ENCODE measurements around the gene TMEM35B. TPM values are rescaled to one million over a fixed set of nuclear protein-coding genes. Genes with fewer than 3 reads are reported as not detected.

Gene TMEM35B
- 10 to 100 TPM; 24.8 to 26.7 TPM for total RNA-seq

DNA sequence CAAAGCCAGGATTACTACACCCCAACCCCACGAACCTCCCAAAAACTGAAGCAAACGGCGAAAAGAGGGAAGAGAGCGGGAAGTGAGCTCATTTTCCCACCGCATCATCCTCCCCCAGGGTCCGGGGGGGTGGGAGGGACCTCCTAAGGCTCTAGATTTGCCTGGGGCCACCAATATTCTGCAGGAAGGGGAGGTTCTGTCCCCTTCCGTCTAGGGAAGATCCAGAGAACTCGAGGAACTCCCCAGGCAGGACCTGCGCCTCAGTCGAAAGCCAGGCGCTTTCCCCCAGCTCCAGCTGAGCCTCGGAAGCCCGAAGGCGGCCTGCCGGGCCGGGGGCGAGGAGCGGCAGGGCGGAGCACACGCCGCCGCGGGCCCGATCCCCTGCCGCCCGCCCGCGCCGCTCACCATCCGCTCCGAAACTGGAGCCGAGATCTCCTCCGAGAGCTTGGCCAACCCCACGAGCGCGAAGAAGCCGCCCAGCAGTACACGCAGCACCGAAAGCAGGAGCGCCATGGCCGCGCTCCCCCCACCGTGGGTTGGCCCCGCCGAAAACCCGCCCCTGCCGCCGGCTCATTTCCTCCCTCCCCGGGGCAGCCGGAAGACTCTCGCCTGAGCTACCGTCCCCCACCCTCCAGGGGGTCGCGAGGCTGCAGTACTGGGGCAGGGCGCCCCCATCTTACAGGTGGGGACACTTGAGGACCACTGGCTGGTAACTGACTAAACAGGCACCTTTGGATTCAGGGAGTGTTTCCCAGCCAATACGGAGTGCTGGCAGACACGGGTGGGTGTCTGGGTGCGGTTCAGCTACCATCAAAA is at the start of gene TMEM35B:
TMEM35B (minus strand) TSS at position 555 of the 816 bp plus-strand sequence; CDS start at position 513, 42 bp downstream.
- Mint-ChIP-seq H3K36me3 (ENCODE audit: low read depth) (peaks cover 30% of the 10 kb centered on the region), H3K4me1 (ENCODE audit: low read depth) (peaks cover 31% of the 10 kb centered on the region), H3K27me3 (ENCODE audit: low read depth) (no peaks in the 10 kb centered on the region), H3K27ac (peak within 1 kb of the TSS; percentile 96), H3K4me3 (peak within 1 kb of the TSS; percentile 98), H3K9me3 (ENCODE audit: insufficient read depth) (no peaks in the 10 kb centered on the region)
- ChIA-PET CTCF (interaction anchor here (0.7 to 3.4 kb wide), 7 partner anchors 45 to 132 kb away, joined by 3 to 14 read pairs (median 3); partner anchors contain the start of gene DLGAP3), POLR2A (interaction anchor here (0.5 to 3.2 kb wide), 11 partner anchors 12 to 946 kb away, joined by 3 to 23 read pairs (median 3); partner anchors contain the start of genes AGO3, SMIM12, ZMYM1 and ZMYM6)
- ATAC-seq (peak; percentile 98), DNase-seq (peak; percentile 86)

DNA sequence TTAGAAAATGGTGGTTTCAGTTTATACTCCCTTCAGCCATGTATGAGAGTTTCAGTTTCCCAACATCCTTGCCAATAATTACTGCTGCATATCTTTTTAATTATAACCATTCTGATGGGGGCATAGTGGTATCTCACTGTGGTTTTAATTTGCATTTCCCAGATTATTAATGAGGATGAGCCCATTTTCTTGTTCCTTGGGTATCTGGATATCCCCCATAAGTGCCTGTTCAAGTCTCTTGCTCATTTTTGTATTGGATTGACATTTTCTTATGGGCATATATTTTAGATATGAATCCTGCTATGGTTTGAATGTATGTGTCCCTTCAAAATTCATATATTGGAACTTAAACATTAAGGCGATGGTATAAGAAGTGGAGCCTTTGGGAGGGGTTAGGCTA is 48.2 kb upstream of the TMEM35B start:
- peaks cover 5% of the 10 kb centered on the region for H3K27me3 Mint-ChIP-seq (ENCODE audit: low read depth)
- ATAC-seq (no peak), DNase-seq (no peak)
- no peak overlapping the region for H3K4me3 Mint-ChIP-seq
- POLR2A ChIA-PET = no interaction called here
- H3K4me1 Mint-ChIP-seq (ENCODE audit: low read depth) = peaks cover 15% of the 10 kb centered on the region
- H3K9me3 Mint-ChIP-seq (ENCODE audit: insufficient read depth) = peaks cover 17% of the 10 kb centered on the region
- no peak overlapping the region for H3K27ac Mint-ChIP-seq
- CTCF ChIA-PET = no interaction called here
- peaks cover 28% of the 10 kb centered on the region for H3K36me3 Mint-ChIP-seq (ENCODE audit: low read depth)

DNA sequence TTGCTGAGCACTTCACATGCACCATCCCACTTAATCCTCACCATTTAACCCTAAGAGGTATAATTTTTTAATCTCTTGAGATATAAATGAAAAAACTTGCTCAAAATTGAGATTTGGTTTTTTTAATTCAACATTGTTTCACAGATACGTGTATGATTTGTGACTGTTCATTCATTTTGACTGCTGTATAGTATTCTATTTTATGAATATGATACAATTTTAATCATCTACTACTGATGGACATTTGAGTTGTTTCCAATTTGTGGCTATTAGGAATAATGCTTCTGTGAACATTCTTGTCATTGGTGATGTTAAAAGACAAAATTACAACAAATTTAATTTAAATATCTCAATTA is 47.2 kb upstream of the TMEM35B start:
- Mint-ChIP-seq H3K4me3 (peak overlapping the region; percentile 39), H3K36me3 (ENCODE audit: low read depth) (peaks cover 34% of the 10 kb centered on the region), H3K27me3 (ENCODE audit: low read depth) (peaks cover 5% of the 10 kb centered on the region), H3K27ac (no peak overlapping the region), H3K9me3 (ENCODE audit: insufficient read depth) (peaks cover 17% of the 10 kb centered on the region), H3K4me1 (ENCODE audit: low read depth) (peaks cover 17% of the 10 kb centered on the region)
- POLR2A ChIA-PET = interaction anchor here (0.6 to 2.6 kb wide), 3 partner anchors 47 to 173 kb away, joined by 3 to 23 read pairs (median 10); partner anchors contain the start of genes SMIM12, TMEM35B and ZMYM1
- CTCF ChIA-PET = interaction anchor here (1.0 to 1.9 kb wide), 3 partner anchors 20 to 166 kb away, joined by 3 to 8 read pairs (median 3); partner anchors contain the start of gene ZMYM1
- no peak for ATAC-seq
- DNase-seq = no peak

DNA sequence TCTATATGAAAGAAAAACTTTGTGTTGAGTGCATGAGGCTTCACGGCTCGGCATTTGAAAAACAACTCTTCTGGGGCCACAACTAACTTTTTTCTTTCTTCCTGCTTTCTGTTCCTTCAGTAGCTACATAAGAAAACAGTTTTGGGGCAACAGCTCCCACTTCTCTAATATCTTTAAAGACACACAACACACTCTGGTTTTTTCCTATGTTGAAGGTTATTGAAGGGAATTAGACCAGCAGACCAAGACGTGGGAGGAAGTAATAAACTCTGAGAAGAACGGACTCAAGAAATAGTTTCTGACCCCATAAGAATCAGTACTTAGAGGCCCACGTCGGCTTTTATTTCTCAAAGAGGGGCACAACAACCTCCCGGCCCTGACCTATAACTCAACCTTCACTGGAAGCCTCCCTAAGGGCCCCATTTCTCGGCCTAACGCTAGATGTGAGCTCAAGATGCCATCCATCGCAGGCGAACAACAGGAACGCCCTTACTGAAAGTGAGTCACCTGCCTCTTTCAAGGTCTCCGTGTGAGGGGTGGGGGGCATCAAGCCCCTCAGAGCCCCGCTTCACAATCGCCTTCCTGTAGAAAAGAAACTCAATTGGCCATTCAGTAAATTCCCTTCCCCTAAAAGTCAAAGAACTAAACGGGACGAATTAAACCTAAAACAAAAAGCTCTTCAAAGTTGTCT is 45.8 kb upstream of the TMEM35B start:
- peaks cover 44% of the 10 kb centered on the region for H3K36me3 Mint-ChIP-seq (ENCODE audit: low read depth)
- H3K27me3 Mint-ChIP-seq (ENCODE audit: low read depth) = peaks cover 3% of the 10 kb centered on the region
- POLR2A ChIA-PET = interaction anchor here (0.7 to 2.6 kb wide), 7 partner anchors 10 to 242 kb away, joined by 3 to 23 read pairs (median 4); partner anchors contain the start of genes SFPQ, TMEM35B and ZMYM1
- peak; percentile 39 for ATAC-seq
- H3K4me1 Mint-ChIP-seq (ENCODE audit: low read depth) = peaks cover 20% of the 10 kb centered on the region
- peak overlapping the region; percentile 91 for H3K27ac Mint-ChIP-seq
- peak overlapping the region; percentile 92 for H3K4me3 Mint-ChIP-seq
- DNase-seq = peak; percentile 53
- H3K9me3 Mint-ChIP-seq (ENCODE audit: insufficient read depth) = peaks cover 17% of the 10 kb centered on the region
- CTCF ChIA-PET = interaction anchor here (0.7 to 2.3 kb wide), 9 partner anchors 8 to 597 kb away, joined by 3 to 8 read pairs (median 4); partner anchors contain the start of genes SMIM12, TMEM35B and ZMYM1

DNA sequence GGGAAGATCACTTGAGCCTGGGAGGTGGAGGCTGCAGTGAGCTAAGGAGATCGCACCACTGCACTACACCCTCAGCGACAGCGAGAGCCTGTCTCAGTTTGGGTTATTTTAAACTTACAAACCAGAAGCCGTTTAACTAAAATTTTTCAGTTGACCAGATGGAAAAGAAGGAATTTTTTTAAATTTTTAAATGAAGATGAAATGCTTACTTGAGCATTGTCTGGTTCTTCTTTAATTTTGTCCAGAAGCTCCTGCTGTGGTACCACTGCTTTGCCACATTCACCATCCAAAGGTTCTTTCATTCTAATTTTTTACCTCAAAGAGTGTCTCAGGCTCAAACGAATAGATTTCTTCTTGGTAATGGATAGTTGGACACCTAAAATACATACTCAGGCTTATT is 45.2 kb upstream of the TMEM35B start:
- peak overlapping the region; percentile 92 for H3K4me3 Mint-ChIP-seq
- peaks cover 17% of the 10 kb centered on the region for H3K9me3 Mint-ChIP-seq (ENCODE audit: insufficient read depth)
- peaks cover 48% of the 10 kb centered on the region for H3K36me3 Mint-ChIP-seq (ENCODE audit: low read depth)
- peak overlapping the region; percentile 91 for H3K27ac Mint-ChIP-seq
- no peaks in the 10 kb centered on the region for H3K27me3 Mint-ChIP-seq (ENCODE audit: low read depth)
- no peak for DNase-seq
- CTCF ChIA-PET = interaction anchor here (0.9 to 2.3 kb wide), 8 partner anchors 9 to 178 kb away, joined by 3 to 8 read pairs (median 4); partner anchors contain the start of genes SMIM12, TMEM35B and ZMYM1
- POLR2A ChIA-PET = interaction anchor here (0.7 to 2.6 kb wide), 6 partner anchors 9 to 242 kb away, joined by 3 to 23 read pairs (median 6); partner anchors contain the start of genes SFPQ, TMEM35B and ZMYM1
- peaks cover 20% of the 10 kb centered on the region for H3K4me1 Mint-ChIP-seq (ENCODE audit: low read depth)
- ATAC-seq = no peak

DNA sequence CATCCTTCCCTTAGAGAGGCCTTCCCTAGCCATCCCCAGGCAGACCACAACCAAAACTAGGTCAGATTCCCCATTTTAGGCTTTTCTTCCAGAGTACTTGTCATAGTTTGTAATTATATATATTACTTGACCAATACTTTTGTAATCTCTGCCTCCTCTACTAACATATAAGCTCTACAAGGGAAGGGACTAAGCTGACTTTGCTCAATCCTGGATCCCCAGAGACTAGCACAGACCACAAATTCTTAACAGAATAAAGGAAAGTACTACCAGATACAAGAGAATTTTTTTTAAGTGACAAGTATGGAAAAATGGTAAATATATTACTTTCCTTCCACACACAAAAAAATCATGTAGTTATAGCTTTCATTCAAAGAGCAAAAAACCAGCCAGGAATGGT is 44.6 kb upstream of the TMEM35B start:
- H3K4me3 Mint-ChIP-seq = peak overlapping the region; percentile 92
- ChIA-PET CTCF (interaction anchor here (1.0 to 2.3 kb wide), 4 partner anchors 9 to 177 kb away, joined by 3 to 8 read pairs (median 4); partner anchors contain the start of genes SMIM12 and TMEM35B), POLR2A (interaction anchor here (1.2 to 2.6 kb wide), 4 partner anchors 44 to 163 kb away, joined by 3 to 23 read pairs (median 10); partner anchors contain the start of genes SFPQ, TMEM35B and ZMYM1)
- DNase-seq (no peak), ATAC-seq (no peak)
- H3K9me3 Mint-ChIP-seq (ENCODE audit: insufficient read depth) = peaks cover 17% of the 10 kb centered on the region
- no peak overlapping the region for H3K27ac Mint-ChIP-seq
- peaks cover 20% of the 10 kb centered on the region for H3K4me1 Mint-ChIP-seq (ENCODE audit: low read depth)
- peaks cover 48% of the 10 kb centered on the region for H3K36me3 Mint-ChIP-seq (ENCODE audit: low read depth)
- H3K27me3 Mint-ChIP-seq (ENCODE audit: low read depth) = no peaks in the 10 kb centered on the region

DNA sequence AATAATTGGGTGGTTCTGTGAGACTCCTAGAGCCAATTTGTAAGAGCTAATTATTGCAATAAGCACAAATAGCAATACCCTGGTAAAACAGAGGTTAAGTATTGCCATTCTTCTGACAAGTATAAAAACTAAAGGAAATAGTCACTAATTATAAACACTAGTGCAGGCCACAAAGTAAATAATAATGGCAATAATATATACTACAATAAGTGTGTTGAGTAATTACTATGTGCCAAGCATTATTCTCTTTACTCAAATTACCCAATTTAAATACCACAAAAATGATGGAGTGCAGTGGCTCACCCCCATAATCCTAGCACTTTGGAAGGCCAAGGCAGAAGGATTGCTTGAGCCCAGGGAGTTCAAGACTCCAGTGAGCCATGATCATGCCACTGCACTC is 31.3 kb upstream of the TMEM35B start:
- Mint-ChIP-seq H3K27me3 (ENCODE audit: low read depth) (no peaks in the 10 kb centered on the region), H3K27ac (no peak overlapping the region), H3K4me1 (ENCODE audit: low read depth) (no peaks in the 10 kb centered on the region), H3K36me3 (ENCODE audit: low read depth) (peaks cover 7% of the 10 kb centered on the region), H3K4me3 (no peak overlapping the region), H3K9me3 (ENCODE audit: insufficient read depth) (no peaks in the 10 kb centered on the region)
- CTCF ChIA-PET = interaction anchor here (1.3 kb wide), 1 partner anchor 163 kb away, joined by 3 read pairs; no protein-coding TSS in a partner anchor
- POLR2A ChIA-PET = no interaction called here
- ATAC-seq = no peak
- no peak for DNase-seq

DNA sequence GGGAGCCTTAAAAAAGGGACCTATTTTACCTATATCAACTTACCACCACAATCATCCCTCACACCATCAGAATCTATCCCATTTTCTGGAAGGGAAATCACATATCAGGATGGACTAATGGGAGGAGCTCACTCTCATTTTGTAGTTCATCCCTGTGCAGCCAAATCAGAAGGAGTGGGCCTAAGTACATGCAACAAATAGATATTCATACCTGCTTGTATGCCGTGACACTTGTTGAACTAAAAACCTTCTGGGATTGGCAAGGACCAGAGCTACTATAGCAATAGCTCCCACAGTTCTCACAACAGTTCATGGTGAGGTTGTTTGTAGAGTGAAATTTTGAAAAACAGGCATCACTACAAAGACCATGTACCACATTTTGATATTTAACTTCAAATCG is 29.3 kb upstream of the TMEM35B start:
- ChIA-PET CTCF (interaction anchor here (0.7 to 1.9 kb wide), 2 partner anchors 8 to 16 kb away, joined by 3 to 5 read pairs; no protein-coding TSS in a partner anchor), POLR2A (no interaction called here)
- no peak overlapping the region for H3K4me3 Mint-ChIP-seq
- H3K4me1 Mint-ChIP-seq (ENCODE audit: low read depth) = no peaks in the 10 kb centered on the region
- no peak for ATAC-seq
- H3K27me3 Mint-ChIP-seq (ENCODE audit: low read depth) = no peaks in the 10 kb centered on the region
- H3K36me3 Mint-ChIP-seq (ENCODE audit: low read depth) = peaks cover 14% of the 10 kb centered on the region
- no peak for DNase-seq
- no peaks in the 10 kb centered on the region for H3K9me3 Mint-ChIP-seq (ENCODE audit: insufficient read depth)
- H3K27ac Mint-ChIP-seq = no peak overlapping the region

DNA sequence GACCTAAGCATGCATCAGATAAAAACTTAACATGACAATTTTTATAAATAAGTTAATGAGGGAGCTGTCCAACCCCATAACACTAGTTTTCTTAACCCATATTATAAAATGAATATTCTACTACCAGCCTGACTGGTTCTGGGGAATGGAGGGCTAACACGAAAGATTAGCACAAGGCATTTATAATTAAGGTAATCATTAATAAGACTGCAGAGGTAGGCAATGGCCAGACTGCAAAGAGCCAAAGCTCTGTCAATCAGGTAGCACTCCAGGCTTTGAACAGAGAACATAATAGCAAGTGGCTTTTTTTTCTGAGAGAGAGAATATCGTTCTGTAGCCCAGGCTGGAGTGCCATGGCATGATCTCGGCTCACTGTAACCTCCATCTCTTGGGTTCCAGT is 20.6 kb upstream of the TMEM35B start:
- Mint-ChIP-seq H3K36me3 (ENCODE audit: low read depth) (peaks cover 21% of the 10 kb centered on the region), H3K4me1 (ENCODE audit: low read depth) (no peaks in the 10 kb centered on the region), H3K4me3 (no peak overlapping the region), H3K9me3 (ENCODE audit: insufficient read depth) (no peaks in the 10 kb centered on the region), H3K27ac (no peak overlapping the region), H3K27me3 (ENCODE audit: low read depth) (no peaks in the 10 kb centered on the region)
- DNase-seq (no peak), ATAC-seq (no peak)
- CTCF ChIA-PET = interaction anchor here (1.1 to 1.5 kb wide), 2 partner anchors 9 to 41 kb away, joined by 3 to 5 read pairs; no protein-coding TSS in a partner anchor
- POLR2A ChIA-PET = no interaction called here

DNA sequence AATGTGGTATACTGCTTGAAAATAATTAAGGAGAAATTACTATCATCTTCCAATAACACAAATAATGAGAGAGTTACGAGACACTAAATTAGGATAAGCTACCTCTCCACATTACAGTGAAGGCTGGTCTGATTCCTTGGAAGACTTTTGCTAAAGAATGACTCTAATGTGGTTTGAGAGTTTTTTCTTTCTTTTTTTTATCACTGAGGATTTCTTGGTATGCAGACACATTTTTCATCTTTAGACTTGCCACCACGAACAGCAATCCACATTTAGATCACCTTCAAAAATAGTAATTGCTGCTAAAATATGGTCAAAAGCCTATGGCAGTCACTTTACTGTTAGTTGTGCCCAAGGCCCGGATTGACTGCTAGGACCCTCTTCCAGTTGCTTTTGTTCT is 16.6 kb upstream of the TMEM35B start:
- Mint-ChIP-seq H3K27ac (no peak overlapping the region), H3K9me3 (ENCODE audit: insufficient read depth) (no peaks in the 10 kb centered on the region), H3K4me1 (ENCODE audit: low read depth) (no peaks in the 10 kb centered on the region), H3K36me3 (ENCODE audit: low read depth) (peaks cover 15% of the 10 kb centered on the region), H3K4me3 (no peak overlapping the region), H3K27me3 (ENCODE audit: low read depth) (no peaks in the 10 kb centered on the region)
- CTCF ChIA-PET = no interaction called here
- no peak for ATAC-seq
- DNase-seq = no peak
- POLR2A ChIA-PET = no interaction called here

DNA sequence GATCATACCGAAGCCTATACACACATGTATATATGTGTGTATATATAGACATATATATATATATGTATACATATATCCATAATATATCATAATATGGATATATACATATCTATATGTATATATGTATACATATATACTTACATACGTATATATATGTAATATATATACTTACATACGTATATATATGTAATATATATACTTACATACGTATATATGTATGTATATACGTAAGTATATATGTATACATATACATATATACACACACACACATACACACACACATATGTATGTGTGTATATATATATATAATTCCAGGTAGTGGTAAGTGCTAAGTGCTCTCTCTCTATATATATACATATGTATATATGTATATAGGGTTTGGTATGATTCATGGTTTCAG is 9.7 kb upstream of the TMEM35B start:
- ChIA-PET CTCF (no interaction called here), POLR2A (no interaction called here)
- ATAC-seq (no peak), DNase-seq (no peak)
- Mint-ChIP-seq H3K36me3 (ENCODE audit: low read depth) (peaks cover 15% of the 10 kb centered on the region), H3K27ac (no peak overlapping the region), H3K4me3 (no peak overlapping the region), H3K4me1 (ENCODE audit: low read depth) (no peaks in the 10 kb centered on the region), H3K27me3 (ENCODE audit: low read depth) (no peaks in the 10 kb centered on the region), H3K9me3 (ENCODE audit: insufficient read depth) (no peaks in the 10 kb centered on the region)

Measured in activated CD8-positive, alpha-beta T cell treated with anti-CD3 and anti-CD28 coated beads, Interleukin-2, amount 10 ng/mL, durations not matched to agents 7 days and 5 days (primary cell).